H1 (cell line): ENCODE measurements around the gene IGFBP6. TPM values are rescaled to one million over a fixed set of nuclear protein-coding genes. Genes with fewer than 3 reads are reported as not detected.

Experiments
- CTCF ChIA-PET: fragments of 300-600 bp; sonication (Branson Sonifier 250); formaldehyde crosslinking; loops from one replicate; lab custom pipeline; 2021; ENCODE audit not compliant: partially characterized antibody; lab: Charles Lee
- POLR2A ChIA-PET: fragments of 300-600 bp; sonication (Branson Sonifier 250); formaldehyde crosslinking; loops from one replicate; lab custom pipeline; 2021; ENCODE audit warnings: inconsistent platforms; ENCODE audit not compliant: partially characterized antibody; lab: Charles Lee
- DNase-seq, 2 experiments: peaks; one replicate each; pipeline versions ENCODE4 v3.0.0 to v3.0.0-alpha.2; 2010 to 2022; ENCODE audit warnings: low spot score in 2 of 2, low read depth in 1 of 2, mixed read lengths in 1 of 2
- FAIRE-seq: peaks from 2 replicates; lab custom pipeline; 2011; peaks lifted over from hg19 to GRCh38; lab: Jason Lieb, UNC
- H2AFZ ChIP-seq: 2 replicates; pipeline ENCODE4 v1.8.1; 2012; ENCODE audit warnings: low read length, inconsistent platforms
- H2AK5ac ChIP-seq: 2 replicates; pipeline ENCODE4 v1.6.1; 2013; ENCODE audit warnings: low read depth, low read length
- H2BK120ac ChIP-seq: replicated peaks from 2 replicates; pipeline ENCODE3; 2013; ENCODE audit warnings: low read depth, low read length, inconsistent platforms
- H2BK12ac ChIP-seq: 2 replicates; pipeline ENCODE4 v1.6.1; 2013; ENCODE audit warnings: low read depth, low read length
- H2BK15ac ChIP-seq: 2 replicates; pipeline ENCODE4 v1.6.1; 2013; ENCODE audit warnings: low read length
- H2BK20ac ChIP-seq: 2 replicates; pipeline ENCODE4 v1.6.1; 2013; ENCODE audit warnings: low read length
- H2BK5ac ChIP-seq: 2 replicates; pipeline ENCODE4 v1.6.1; 2013; ENCODE audit warnings: low read depth, low read length
- H3K14ac ChIP-seq: 2 replicates; pipeline ENCODE4 v1.6.1; 2013; ENCODE audit warnings: inconsistent platforms; ENCODE audit not compliant: insufficient read length
- H3K18ac ChIP-seq: 2 replicates; pipeline ENCODE4 v1.6.1; 2013; ENCODE audit warnings: low read length; ENCODE audit errors: extremely low read depth
- H3K23ac ChIP-seq: 2 replicates; pipeline ENCODE4 v1.6.1; 2013; ENCODE audit warnings: inconsistent platforms; ENCODE audit not compliant: insufficient read length
- H3K23me2 ChIP-seq: 2 replicates; pipeline ENCODE4 v1.6.1; 2013; ENCODE audit warnings: low read depth, low read length
- H3K27ac ChIP-seq: 2 replicates; pipeline ENCODE4 v1.6.1; 2011; ENCODE audit warnings: low read depth, low read length, inconsistent platforms
- H3K27me3 ChIP-seq, 4 experiments: replicated peaks in 1 of 4; 1 replicate in 1 of 4; 2 replicates in 3 of 4; pipeline versions ENCODE4 v1.6.1 to v1.8.1; 2011 to 2013; ENCODE audit warnings: low read length in 3 of 4, mild to moderate bottlenecking in 3 of 4, inconsistent platforms in 2 of 4, mixed read lengths in 2 of 4, moderate library complexity in 1 of 4; ENCODE audit not compliant: control insufficient read depth in 3 of 4, insufficient read depth in 3 of 4; ENCODE audit errors: extremely low read depth in 1 of 4
- H3K36me3 ChIP-seq, 4 experiments: 2 replicates each; pipeline versions ENCODE4 v1.6.1 to v1.8.1; 2011 to 2013; ENCODE audit warnings: mild to moderate bottlenecking in 4 of 4, low read length in 3 of 4, moderate library complexity in 2 of 4, control low read depth in 1 of 4, inconsistent platforms in 1 of 4; ENCODE audit not compliant: insufficient read depth in 4 of 4, control insufficient read depth in 2 of 4
- H3K4ac ChIP-seq: replicated peaks from 2 replicates; pipeline ENCODE3; 2013; ENCODE audit warnings: low read length, low read depth, mixed read lengths, inconsistent platforms; ENCODE audit not compliant: insufficient read length
- H3K4me1 ChIP-seq, 4 experiments: replicated peaks in 1 of 4; 1 replicate in 1 of 4; 2 replicates in 3 of 4; pipeline versions ENCODE4 v1.6.1 to v1.8.1; 2011 to 2013; ENCODE audit warnings: low read length in 3 of 4, inconsistent platforms in 2 of 4, mixed read lengths in 1 of 4; ENCODE audit not compliant: insufficient read depth in 4 of 4, control insufficient read depth in 3 of 4
- H3K4me2 ChIP-seq, 2 experiments: 2 replicates each; pipeline versions ENCODE4 v1.6.1 to v1.8.1; 2011 to 2013; ENCODE audit warnings: low read depth in 2 of 2, low read length in 2 of 2, control low read depth in 1 of 2, inconsistent platforms in 1 of 2, mild to moderate bottlenecking in 1 of 2; ENCODE audit not compliant: insufficient read depth in 1 of 2
- H3K4me3 ChIP-seq, 4 experiments: fragments of 200-600, 300-600 bp in 1 of 4; sonication (generic), shearing (Covaris generic), sonication (Bioruptor Twin) in 1 of 4; 2 replicates each; pipeline versions ENCODE4 v1.5.1 to v1.8.1; 2011 to 2016; ENCODE audit warnings: low read length in 4 of 4, low read depth in 3 of 4, control low read depth in 2 of 4, inconsistent platforms in 2 of 4, mild to moderate bottlenecking in 2 of 4, mixed read lengths in 1 of 4, moderate library complexity in 1 of 4; ENCODE audit not compliant: insufficient read depth in 2 of 4; ENCODE audit errors: extremely low read depth in 1 of 4
- H3K56ac ChIP-seq: replicated peaks from 2 replicates; pipeline ENCODE3; 2013; ENCODE audit warnings: low read depth, mild to moderate bottlenecking, mixed read lengths, low read length, inconsistent platforms; ENCODE audit not compliant: insufficient read length
- H3K79me1 ChIP-seq: 2 replicates; pipeline ENCODE4 v1.6.1; 2013; ENCODE audit warnings: low read depth, low read length, control low read depth
- H3K79me2 ChIP-seq, 2 experiments: 2 replicates each; pipeline versions ENCODE4 v1.6.1 to v1.8.1; 2012 to 2013; ENCODE audit warnings: low read length in 2 of 2, mild to moderate bottlenecking in 2 of 2, inconsistent platforms in 1 of 2; ENCODE audit not compliant: insufficient read depth in 2 of 2, control insufficient read depth in 1 of 2
- H3K9ac ChIP-seq, 4 experiments: replicated peaks in 1 of 4; 1 replicate in 1 of 4; 2 replicates in 3 of 4; pipeline versions ENCODE4 v1.6.1 to v1.8.1; 2011 to 2013; ENCODE audit warnings: low read depth in 3 of 4, low read length in 3 of 4, control low read depth in 2 of 4, mild to moderate bottlenecking in 2 of 4, moderate library complexity in 2 of 4, inconsistent platforms in 1 of 4; ENCODE audit errors: extremely low read depth in 1 of 4
- H3K9me3 ChIP-seq, 2 experiments: 2 replicates each; pipeline versions ENCODE4 v1.6.1 to v1.8.1; 2012 to 2013; ENCODE audit warnings: mild to moderate bottlenecking in 2 of 2, moderate library complexity in 2 of 2, control low read depth in 1 of 2, inconsistent platforms in 1 of 2, low read depth in 1 of 2, low read length in 1 of 2, mixed read lengths in 1 of 2; ENCODE audit not compliant: insufficient read depth in 2 of 2
- H4K20me1 ChIP-seq, 2 experiments: replicated peaks in 1 of 2; 2 replicates each; pipeline versions ENCODE3 to v1.8.1; 2011 to 2013; ENCODE audit warnings: inconsistent platforms in 2 of 2, low read length in 2 of 2, mild to moderate bottlenecking in 1 of 2; ENCODE audit not compliant: insufficient read depth in 2 of 2, control insufficient read depth in 1 of 2
- H4K5ac ChIP-seq: 2 replicates; pipeline ENCODE4 v1.6.1; 2013; ENCODE audit warnings: low read length, low read depth, mixed read lengths, inconsistent platforms; ENCODE audit not compliant: insufficient read length
- H4K8ac ChIP-seq: 2 replicates; pipeline ENCODE4 v1.8.0; 2013; ENCODE audit warnings: mild to moderate bottlenecking, moderate library complexity, low read length, inconsistent platforms; ENCODE audit not compliant: insufficient read depth; ENCODE audit errors: extremely low read depth
- H4K91ac ChIP-seq: replicated peaks from 2 replicates; pipeline ENCODE3; 2013; ENCODE audit warnings: low read length, mixed read lengths, inconsistent platforms; ENCODE audit not compliant: insufficient read length
- BCL11A ChIP-seq, 2 experiments: IDR thresholded peaks; one replicate each; pipeline ENCODE4 v1.6.1; 2011; ENCODE audit warnings: low read depth in 2 of 2, low read length in 2 of 2, mild to moderate bottlenecking in 2 of 2
- CBX8 ChIP-seq: fragments of 300-800, 300-1000 bp; sonication (generic); IDR thresholded peaks from 2 replicates; pipeline ENCODE4 v1.7.1; 2016; ENCODE audit warnings: low read depth, low read length, borderline replicate concordance
- JUN ChIP-seq: IDR thresholded peaks from 2 replicates; pipeline ENCODE4 v1.6.1; 2011; ENCODE audit warnings: low read depth, mild to moderate bottlenecking, improper control_type of control experiment, low read length
- TEAD4 ChIP-seq: IDR thresholded peaks from 2 replicates; pipeline ENCODE4 v1.6.1; 2012; ENCODE audit warnings: low read depth, low read length, inconsistent platforms, mixed read lengths
- WGBS, 2 experiments: shearing (Covaris generic) in 1 of 2; methylation state at CpG; one replicate each; pipeline versions ENCODE4 v1.1.6 to v1.1.7; 2013 to 2015; ENCODE audit warnings: low lambda C conversion rate in 2 of 2, mixed read lengths in 2 of 2, inconsistent platforms in 1 of 2, low coverage in 1 of 2, missing lambda C conversion rate in 1 of 2; ENCODE audit not compliant: insufficient replicate concordance in 2 of 2, insufficient coverage in 1 of 2, insufficient read length in 1 of 2; ENCODE audit errors: extremely low coverage in 1 of 2, missing lambda C conversion rate in 1 of 2; 5-methylcytosine and 5-hydroxymethylcytosine counted together
- polyA plus RNA-seq, 7 experiments: library from polyadenylated mRNA; depleted of rRNA in 3 of 7; stranded (reverse) in 5 of 7; unstranded in 2 of 7; fragments of >200 nt in 5 of 7; fragments of 200-250 nt in 2 of 7; gene quantifications; 1 replicate in 5 of 7; 2 replicates in 1 of 7; 4 replicates in 1 of 7; pipeline versions ENCODE4 v1.2.1 to v1.2.3, GENCODE V29; 2011 to 2013; ENCODE audit warnings: missing spikeins in 2 of 7, mixed read lengths in 2 of 7
- total RNA-seq: library from RNA; stranded (reverse); fragmentation: NEBNext Ultra II Directional; extraction: Animal tissue kit (Norgen Biotek cat#: 25700); gene quantifications from 2 replicates; pipeline ENCODE4 v1.2.1, GENCODE V29; 2021

The IGFBP6 gene
- total and polyA plus RNA-seq, 2 of the 8 experiments (the other 6 are each of a cell fraction or from before 2014, with no cell fraction given), result 13.7 to 14.7 TPM

GRCh38 chr12:53105256-53105655, 7.8 kb downstream of the IGFBP6 start:
- Histone ChIP-seq H2AFZ (no peak overlapping the region), H3K14ac (no peak overlapping the region), H3K23ac (no peak overlapping the region), H2BK12ac (no peak overlapping the region), H4K5ac (no peak overlapping the region), H2BK20ac (no peak overlapping the region), H4K20me1 (no peaks in the 10 kb centered on the region), H3K27me3 (no peaks in the 10 kb centered on the region), H3K9ac (no peak overlapping the region), H3K4me1 (peaks cover 0 to 5% (median 1%) of the 10 kb centered on the region in 4 experiments; a peak in 5 of 7 replicates), H2BK120ac (no peak overlapping the region), H3K18ac (no peak overlapping the region), H3K4ac (no peak overlapping the region), H3K36me3 (no peaks in the 10 kb centered on the region), H2AK5ac (no peak overlapping the region), H3K9me3 (peaks cover 3 to 5% of the 10 kb centered on the region in 2 experiments; a peak in 3 of 4 replicates), H3K4me2 (no peak overlapping the region), H3K79me1 (no peaks in the 10 kb centered on the region), H4K91ac (no peak overlapping the region), H4K8ac (no peak overlapping the region), H2BK5ac (no peak overlapping the region), H2BK15ac (no peak overlapping the region), H3K4me3 (no peak overlapping the region), H3K27ac (no peak overlapping the region), H3K23me2 (no peaks in the 10 kb centered on the region), H3K56ac (no peak overlapping the region), H3K79me2 (no peaks in the 10 kb centered on the region)
- CTCF ChIA-PET, result interaction anchor here (19.1 kb wide), 1 partner anchor 35 kb away, joined by 531 read pairs; the partner anchor contains the start of gene SPRYD3
- WGBS, 2 experiments, result 89% methylated on average over 8 of the region's 8 CpGs; no CpG with 5 or more reads in 1 of the 2 experiments
- POLR2A ChIA-PET, result no interaction called here
- no peak for DNase-seq
- FAIRE-seq, result no peak
- TF ChIP-seq BCL11A (IDR thresholded peaks at IDR 0.05; ENCODE audit: low read depth in 2 of 2, low read length in 2 of 2), result no peak
- TF ChIP-seq CBX8, result no peak
- TF ChIP-seq JUN, result no peak
- TF ChIP-seq TEAD4, result no peak
